GM12878 (cell line): ENCODE data around the gene MAPK8IP3. TPM values are rescaled to one million over a fixed set of nuclear protein-coding genes. Genes with fewer than 3 reads are reported as not detected.

Experiments used
- ATF7 ChIP-seq: fragments of 450-650 bp; IDR thresholded peaks from 2 replicates; pipeline ENCODE4 v1.6.1; 2016; ENCODE audit warnings: low read depth, mild to moderate bottlenecking
- BHLHE40 ChIP-seq, 2 experiments: fragments of 450-650 bp in 1 of 2; IDR thresholded peaks; 2 replicates each; pipeline ENCODE4 v1.6.1; 2011 to 2017; ENCODE audit warnings: low read depth in 2 of 2, borderline replicate concordance in 1 of 2, improper control_type of control experiment in 1 of 2, low read length in 1 of 2, mild to moderate bottlenecking in 1 of 2
- EGR1 ChIP-seq, 2 experiments: IDR thresholded peaks; 1 replicate in 1 of 2; 2 replicates in 1 of 2; pipeline ENCODE4 v1.6.1; 2011 to 2012; ENCODE audit warnings: low read depth in 2 of 2, low read length in 2 of 2, borderline replicate concordance in 1 of 2, mild to moderate bottlenecking in 1 of 2, moderate library complexity in 1 of 2
- FOS ChIP-seq: IDR thresholded peaks from 3 replicates; pipeline ENCODE4 v1.6.1; 2011; ENCODE audit warnings: borderline replicate concordance; ENCODE audit not compliant: insufficient read length; ENCODE audit errors: extremely low read depth
- IKZF2 ChIP-seq, 2 experiments: fragments of 450-650 bp; IDR thresholded peaks; 2 replicates each; pipeline ENCODE4 v1.6.1; 2017; ENCODE audit warnings: mild to moderate bottlenecking in 2 of 2, moderate library complexity in 2 of 2
- IRF3 ChIP-seq: fragments of 450-650 bp; IDR thresholded peaks from 2 replicates; pipeline ENCODE4 v1.6.1; 2014; ENCODE audit warnings: mild to moderate bottlenecking
- JUND ChIP-seq: IDR thresholded peaks from 2 replicates; pipeline ENCODE4 v1.6.1; 2012; ENCODE audit warnings: low read depth, mild to moderate bottlenecking, low read length, improper control_type of control experiment, moderate library complexity
- KAT2A ChIP-seq: conservative IDR thresholded peaks from 2 replicates; pipeline ENCODE4 v1.6.1; 2011; ENCODE audit warnings: low read depth, low read length; ENCODE audit not compliant: control insufficient read depth
- MYC ChIP-seq: IDR thresholded peaks from 2 replicates; pipeline ENCODE4 v1.6.1; 2011; ENCODE audit warnings: mild to moderate bottlenecking, low read length, moderate library complexity, inconsistent platforms; ENCODE audit not compliant: insufficient read depth, insufficient replicate concordance, insufficient read length, severe bottlenecking
- NBN ChIP-seq: fragments of 450-650 bp; IDR thresholded peaks from 2 replicates; pipeline ENCODE4 v1.6.1; 2016
- NFXL1 ChIP-seq: fragments of 450-650 bp; IDR thresholded peaks from 2 replicates; pipeline ENCODE4 v1.6.1; 2017; ENCODE audit warnings: antibody characterized with exemption, mild to moderate bottlenecking, borderline replicate concordance
- NFYB ChIP-seq: IDR thresholded peaks from 2 replicates; pipeline ENCODE4 v1.6.1; 2011; ENCODE audit warnings: low read depth, mild to moderate bottlenecking, low read length, improper control_type of control experiment, moderate library complexity; ENCODE audit not compliant: insufficient read depth
- POLR2AphosphoS2 ChIP-seq: IDR thresholded peaks from 2 replicates; pipeline ENCODE4 v1.6.1; 2011; ENCODE audit warnings: low read depth, mild to moderate bottlenecking, low read length, improper control_type of control experiment, moderate library complexity
- RB1 ChIP-seq: fragments of 450-650 bp; formaldehyde crosslinking; IDR thresholded peaks from 2 replicates; pipeline ENCODE4 v1.6.1; 2017; ENCODE audit warnings: mild to moderate bottlenecking, borderline replicate concordance
- RFX5 ChIP-seq: IDR thresholded peaks from 2 replicates; pipeline ENCODE4 v1.6.1; 2011; ENCODE audit warnings: low read depth, low read length, improper control_type of control experiment
- RUNX3 ChIP-seq: IDR thresholded peaks from 2 replicates; pipeline ENCODE4 v1.6.1; 2012; ENCODE audit warnings: low read length, inconsistent platforms
- SREBF2 ChIP-seq: IDR thresholded peaks from 2 replicates; pipeline ENCODE4 v1.6.1; 2012; ENCODE audit warnings: mild to moderate bottlenecking, low read length
- SUPT20H ChIP-seq: IDR thresholded peaks from 2 replicates; pipeline ENCODE4 v1.6.1; 2011; ENCODE audit warnings: low read depth, mild to moderate bottlenecking, low read length, moderate library complexity, borderline replicate concordance; ENCODE audit not compliant: control insufficient read depth
- ZBED1 ChIP-seq: IDR thresholded peaks from 2 replicates; pipeline ENCODE4 v1.6.1; 2016; ENCODE audit warnings: borderline replicate concordance
- ZNF24 ChIP-seq: fragments of 450-650 bp; IDR thresholded peaks from 2 replicates; pipeline ENCODE4 v1.6.1; 2017; ENCODE audit warnings: antibody characterized with exemption, mild to moderate bottlenecking
- polyA plus RNA-seq, 11 experiments: library from polyadenylated mRNA; depleted of rRNA in 4 of 11; unstranded in 6 of 11; stranded (reverse) in 5 of 11; fragments of >200 nt; fragmentation: Nextera tagmentation in 4 of 11; fragmentation: Illumina TruSeq in 1 of 11; extraction: Ambion mirVana in 4 of 11; extraction: Trizol in 1 of 11; gene quantifications; 1 replicate in 1 of 11; 2 replicates in 10 of 11; pipeline versions ENCODE4 v1.2.1 to v1.2.3, GENCODE V29; 2011 to 2016; ENCODE audit warnings: inconsistent platforms in 2 of 11, missing spikeins in 2 of 11, low read depth in 1 of 11
- total RNA-seq, 4 experiments: library from RNA; depleted of rRNA in 3 of 4; stranded (reverse); fragments of >200 nt in 3 of 4; fragmentation: Illumina TruSeq in 1 of 4; extraction: Trizol in 1 of 4; gene quantifications; 2 replicates each; pipeline versions ENCODE4 v1.2.1 to v1.2.3, GENCODE V29; 2013 to 2021
- TF ChIP-seq, protein P1 (sequence below): fragments of 450-650 bp; IDR thresholded peaks from 2 replicates; pipeline ENCODE4 v1.6.1; 2017; ENCODE audit warnings: mild to moderate bottlenecking
- TF ChIP-seq, protein P2 (sequence below): fragments of 450-650 bp; formaldehyde crosslinking; IDR thresholded peaks from 2 replicates; pipeline ENCODE4 v1.4.0; 2022; ENCODE audit warnings: mild to moderate bottlenecking, moderate library complexity
- TF ChIP-seq, protein P3 (sequence below): IDR thresholded peaks from 2 replicates; pipeline ENCODE4 v1.6.1; 2011; ENCODE audit warnings: low read depth, mild to moderate bottlenecking, low read length, moderate library complexity, borderline replicate concordance; ENCODE audit errors: extremely low read depth

Gene MAPK8IP3
- total and polyA plus RNA-seq, 10 of the 15 experiments (the other 5 are each of a cell fraction or from before 2014, with no cell fraction given), result 0.06 to 67.9 (median 18.2) TPM

DNA sequence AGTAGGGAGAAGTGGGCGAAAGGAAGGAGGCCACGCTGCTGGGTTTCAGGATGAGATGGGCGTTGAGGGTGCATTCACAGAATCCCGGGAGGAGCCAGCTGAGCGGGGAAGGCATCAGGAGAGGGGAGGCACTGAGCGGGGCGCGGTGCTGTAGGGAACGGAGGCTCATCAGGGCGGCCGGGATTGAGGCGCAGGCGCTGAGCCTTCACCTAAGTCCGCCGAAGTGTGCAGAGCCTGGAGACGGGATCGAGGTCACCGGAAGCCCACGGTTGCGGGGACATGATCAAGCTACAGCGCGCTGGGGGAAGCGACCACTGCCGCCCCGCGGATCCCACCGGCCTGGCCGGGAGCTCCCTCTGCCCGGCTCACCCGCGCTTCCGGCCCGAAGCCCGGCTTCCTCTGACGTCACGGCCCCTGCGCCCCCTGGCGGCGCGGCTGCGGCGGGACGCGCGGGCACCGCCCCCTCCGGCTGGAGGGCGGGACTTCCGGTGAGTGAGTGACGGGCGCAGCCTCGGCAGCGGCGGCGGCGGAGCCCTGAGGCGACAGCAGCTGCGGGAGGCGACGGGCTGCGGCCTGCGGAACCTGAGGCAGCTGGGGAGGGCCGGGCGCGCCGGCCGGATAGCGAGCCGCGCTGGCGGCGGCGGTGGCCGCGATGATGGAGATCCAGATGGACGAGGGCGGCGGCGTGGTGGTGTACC, at the start of gene MAPK8IP3 (continued):
- TF ChIP-seq EGR1 (IDR thresholded peaks at IDR 0.05; ENCODE audit: borderline replicate concordance in 1 of 2, low read depth in 2 of 2, low read length in 2 of 2) (peak in 1 of 2 experiments; percentile 73; a peak in 2 of 3 replicates), POLR2AphosphoS2 (peak; percentile 83), IKZF2 (IDR thresholded peaks at IDR 0.05) (peak in 1 of 2 experiments; percentile 68; a peak in 2 of 4 replicates), SREBF2 (no peak), ZNF24 (0 out of 2 replicates have a peak, but pooled peaks have one; percentile 31), ZBED1 (peak; percentile 28; the same call in 1 of the 2 replicates), RUNX3 (peak; percentile 54; the same call in 1 of the 2 replicates), KAT2A (no peak), RB1 (peak; percentile 90; the same call in 1 of the 2 replicates), MYC (no peak), BHLHE40 (IDR thresholded peaks at IDR 0.05; ENCODE audit: borderline replicate concordance in 1 of 2, low read depth in 2 of 2, low read length in 1 of 2) (peak; percentile 75 to 80; a peak in 3 of 4 replicates), NFXL1 (peak; percentile 68; the same call in 1 of the 2 replicates), NBN (peak; percentile 84), IRF3 (no peak), JUND (0 out of 2 replicates have a peak, but pooled peaks have one; percentile 51), FOS (no peak), RFX5 (no peak), NFYB (no peak), SUPT20H (no peak), ATF7 (0 out of 2 replicates have a peak, but pooled peaks have one; percentile 30)
- TF ChIP-seq, protein P1, sequence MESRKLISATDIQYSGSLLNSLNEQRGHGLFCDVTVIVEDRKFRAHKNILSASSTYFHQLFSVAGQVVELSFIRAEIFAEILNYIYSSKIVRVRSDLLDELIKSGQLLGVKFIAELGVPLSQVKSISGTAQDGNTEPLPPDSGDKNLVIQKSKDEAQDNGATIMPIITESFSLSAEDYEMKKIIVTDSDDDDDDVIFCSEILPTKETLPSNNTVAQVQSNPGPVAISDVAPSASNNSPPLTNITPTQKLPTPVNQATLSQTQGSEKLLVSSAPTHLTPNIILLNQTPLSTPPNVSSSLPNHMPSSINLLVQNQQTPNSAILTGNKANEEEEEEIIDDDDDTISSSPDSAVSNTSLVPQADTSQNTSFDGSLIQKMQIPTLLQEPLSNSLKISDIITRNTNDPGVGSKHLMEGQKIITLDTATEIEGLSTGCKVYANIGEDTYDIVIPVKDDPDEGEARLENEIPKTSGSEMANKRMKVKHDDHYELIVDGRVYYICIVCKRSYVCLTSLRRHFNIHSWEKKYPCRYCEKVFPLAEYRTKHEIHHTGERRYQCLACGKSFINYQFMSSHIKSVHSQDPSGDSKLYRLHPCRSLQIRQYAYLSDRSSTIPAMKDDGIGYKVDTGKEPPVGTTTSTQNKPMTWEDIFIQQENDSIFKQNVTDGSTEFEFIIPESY, result no peak
- TF ChIP-seq, protein P2, sequence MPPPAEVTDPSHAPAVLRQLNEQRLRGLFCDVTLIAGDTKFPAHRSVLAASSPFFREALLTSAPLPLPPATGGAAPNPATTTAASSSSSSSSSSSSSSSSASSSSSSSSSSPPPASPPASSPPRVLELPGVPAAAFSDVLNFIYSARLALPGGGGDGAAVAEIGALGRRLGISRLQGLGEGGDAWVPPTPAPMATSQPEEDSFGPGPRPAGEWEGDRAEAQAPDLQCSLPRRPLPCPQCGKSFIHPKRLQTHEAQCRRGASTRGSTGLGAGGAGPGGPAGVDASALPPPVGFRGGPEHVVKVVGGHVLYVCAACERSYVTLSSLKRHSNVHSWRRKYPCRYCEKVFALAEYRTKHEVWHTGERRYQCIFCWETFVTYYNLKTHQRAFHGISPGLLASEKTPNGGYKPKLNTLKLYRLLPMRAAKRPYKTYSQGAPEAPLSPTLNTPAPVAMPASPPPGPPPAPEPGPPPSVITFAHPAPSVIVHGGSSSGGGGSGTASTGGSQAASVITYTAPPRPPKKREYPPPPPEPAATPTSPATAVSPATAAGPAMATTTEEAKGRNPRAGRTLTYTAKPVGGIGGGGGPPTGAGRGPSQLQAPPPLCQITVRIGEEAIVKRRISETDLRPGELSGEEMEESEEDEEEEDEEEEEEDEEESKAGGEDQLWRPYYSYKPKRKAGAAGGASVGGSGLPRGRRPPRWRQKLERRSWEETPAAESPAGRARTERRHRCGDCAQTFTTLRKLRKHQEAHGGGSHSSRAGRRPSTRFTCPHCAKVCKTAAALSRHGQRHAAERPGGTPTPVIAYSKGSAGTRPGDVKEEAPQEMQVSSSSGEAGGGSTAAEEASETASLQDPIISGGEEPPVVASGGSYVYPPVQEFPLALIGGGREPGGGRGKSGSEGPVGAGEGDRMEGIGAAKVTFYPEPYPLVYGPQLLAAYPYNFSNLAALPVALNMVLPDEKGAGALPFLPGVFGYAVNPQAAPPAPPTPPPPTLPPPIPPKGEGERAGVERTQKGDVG (CRISPR knock-in tag), result no peak
- TF ChIP-seq, protein P3, sequence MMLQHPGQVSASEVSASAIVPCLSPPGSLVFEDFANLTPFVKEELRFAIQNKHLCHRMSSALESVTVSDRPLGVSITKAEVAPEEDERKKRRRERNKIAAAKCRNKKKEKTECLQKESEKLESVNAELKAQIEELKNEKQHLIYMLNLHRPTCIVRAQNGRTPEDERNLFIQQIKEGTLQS, result peak; percentile 13; the same call in 1 of the 2 replicates
